Measurements from ENCODE around the gene RASA2. TPM values are rescaled to one million over a fixed set of nuclear protein-coding genes. Genes with fewer than 3 reads are reported as not detected.

Gene RASA2, protein sequence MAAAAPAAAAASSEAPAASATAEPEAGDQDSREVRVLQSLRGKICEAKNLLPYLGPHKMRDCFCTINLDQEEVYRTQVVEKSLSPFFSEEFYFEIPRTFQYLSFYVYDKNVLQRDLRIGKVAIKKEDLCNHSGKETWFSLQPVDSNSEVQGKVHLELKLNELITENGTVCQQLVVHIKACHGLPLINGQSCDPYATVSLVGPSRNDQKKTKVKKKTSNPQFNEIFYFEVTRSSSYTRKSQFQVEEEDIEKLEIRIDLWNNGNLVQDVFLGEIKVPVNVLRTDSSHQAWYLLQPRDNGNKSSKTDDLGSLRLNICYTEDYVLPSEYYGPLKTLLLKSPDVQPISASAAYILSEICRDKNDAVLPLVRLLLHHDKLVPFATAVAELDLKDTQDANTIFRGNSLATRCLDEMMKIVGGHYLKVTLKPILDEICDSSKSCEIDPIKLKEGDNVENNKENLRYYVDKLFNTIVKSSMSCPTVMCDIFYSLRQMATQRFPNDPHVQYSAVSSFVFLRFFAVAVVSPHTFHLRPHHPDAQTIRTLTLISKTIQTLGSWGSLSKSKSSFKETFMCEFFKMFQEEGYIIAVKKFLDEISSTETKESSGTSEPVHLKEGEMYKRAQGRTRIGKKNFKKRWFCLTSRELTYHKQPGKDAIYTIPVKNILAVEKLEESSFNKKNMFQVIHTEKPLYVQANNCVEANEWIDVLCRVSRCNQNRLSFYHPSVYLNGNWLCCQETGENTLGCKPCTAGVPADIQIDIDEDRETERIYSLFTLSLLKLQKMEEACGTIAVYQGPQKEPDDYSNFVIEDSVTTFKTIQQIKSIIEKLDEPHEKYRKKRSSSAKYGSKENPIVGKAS
- total RNA-seq (12.6 and 13.2 TPM in 2 replicates), polyA plus RNA-seq (6.2 TPM in 2 replicates)

DNA sequence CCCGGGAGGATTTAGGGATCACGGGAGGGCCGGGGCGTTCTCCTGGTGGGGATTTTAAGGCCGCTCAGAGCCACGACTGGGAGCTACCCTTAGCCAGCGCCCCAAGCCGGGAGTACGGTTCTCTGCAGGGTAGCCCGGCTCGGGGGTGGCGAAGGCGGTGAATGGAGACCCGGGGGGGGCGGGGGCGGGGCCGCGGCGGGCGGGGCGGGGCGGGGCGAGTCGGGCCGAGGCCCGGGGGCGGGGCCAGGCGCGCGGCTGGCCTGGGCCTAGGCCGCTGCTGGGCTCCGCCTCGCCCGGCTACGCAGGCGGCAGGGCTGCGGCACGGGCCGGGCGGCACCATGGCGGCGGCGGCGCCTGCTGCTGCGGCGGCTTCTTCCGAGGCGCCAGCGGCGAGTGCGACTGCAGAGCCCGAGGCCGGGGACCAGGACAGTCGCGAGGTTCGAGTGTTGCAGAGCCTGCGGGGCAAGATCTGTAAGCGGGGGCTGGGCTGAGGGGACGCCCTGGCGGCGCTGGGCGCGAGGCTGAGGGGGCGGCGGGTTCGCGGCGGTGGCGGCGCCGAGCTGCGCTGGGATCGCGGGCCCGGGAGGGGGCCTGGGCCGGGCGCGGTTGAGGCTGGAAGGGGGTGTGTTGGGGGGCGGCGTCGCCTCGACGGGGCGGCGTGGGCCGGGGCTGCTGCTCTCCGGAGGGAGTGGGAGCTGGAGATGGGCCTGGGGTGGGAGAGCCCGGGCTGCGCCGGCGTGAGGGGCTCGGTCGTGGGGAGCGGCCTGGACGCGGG lies at the start of gene RASA2:
Gene RASA2, plus strand, starts transcription at position 282 of the 775 bp plus-strand sequence. Its CDS starts 57 bp downstream, at position 339.
- peaks cover 11% of the 10 kb centered on the region for H3K4me1 ChIP-seq (ENCODE audit: insufficient read depth)
- peaks cover 23% of the 10 kb centered on the region for H4K20me1 ChIP-seq (ENCODE audit: insufficient read depth, poor library complexity, severe bottlenecking)
- H3K79me2 ChIP-seq, result peaks cover 42% of the 10 kb centered on the region
- peak within 1 kb of the TSS; percentile 81 for H3K4me2 ChIP-seq
- peak; percentile 92 for DNase-seq (ENCODE audit: low spot score)
- H3K4me3 ChIP-seq, result peak within 1 kb of the TSS; percentile 93
- no peaks in the 10 kb centered on the region for H3K9me2 ChIP-seq (replicated peaks; ENCODE audit: insufficient read depth)
- 2% methylated on average over 21 of the region's 96 CpGs for WGBS (ENCODE audit: low lambda C conversion rate, missing lambda C conversion rate)
- no peak for TF ChIP-seq EZH2phosphoT487 (IDR thresholded peaks at IDR 0.05; ENCODE audit: low read depth, severe bottlenecking, unreplicated experiment)
- no peak for TF ChIP-seq EZH2 (IDR thresholded peaks at IDR 0.05; ENCODE audit: borderline replicate concordance)
- TF ChIP-seq, protein P1, sequence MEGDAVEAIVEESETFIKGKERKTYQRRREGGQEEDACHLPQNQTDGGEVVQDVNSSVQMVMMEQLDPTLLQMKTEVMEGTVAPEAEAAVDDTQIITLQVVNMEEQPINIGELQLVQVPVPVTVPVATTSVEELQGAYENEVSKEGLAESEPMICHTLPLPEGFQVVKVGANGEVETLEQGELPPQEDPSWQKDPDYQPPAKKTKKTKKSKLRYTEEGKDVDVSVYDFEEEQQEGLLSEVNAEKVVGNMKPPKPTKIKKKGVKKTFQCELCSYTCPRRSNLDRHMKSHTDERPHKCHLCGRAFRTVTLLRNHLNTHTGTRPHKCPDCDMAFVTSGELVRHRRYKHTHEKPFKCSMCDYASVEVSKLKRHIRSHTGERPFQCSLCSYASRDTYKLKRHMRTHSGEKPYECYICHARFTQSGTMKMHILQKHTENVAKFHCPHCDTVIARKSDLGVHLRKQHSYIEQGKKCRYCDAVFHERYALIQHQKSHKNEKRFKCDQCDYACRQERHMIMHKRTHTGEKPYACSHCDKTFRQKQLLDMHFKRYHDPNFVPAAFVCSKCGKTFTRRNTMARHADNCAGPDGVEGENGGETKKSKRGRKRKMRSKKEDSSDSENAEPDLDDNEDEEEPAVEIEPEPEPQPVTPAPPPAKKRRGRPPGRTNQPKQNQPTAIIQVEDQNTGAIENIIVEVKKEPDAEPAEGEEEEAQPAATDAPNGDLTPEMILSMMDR (IDR thresholded peaks at IDR 0.05; ENCODE audit: poor library complexity), result no peak
- peak within 1 kb of the TSS; percentile 100 for H3K27ac ChIP-seq
- no peaks in the 10 kb centered on the region for H3K27me3 ChIP-seq
- no peaks in the 10 kb centered on the region for H3K36me3 ChIP-seq (replicated peaks; ENCODE audit: insufficient read depth, low read depth)
- H2AFZ ChIP-seq, result peak within 1 kb of the TSS; percentile 50
- no peaks in the 10 kb centered on the region for H3K9me3 ChIP-seq (ENCODE audit: low read depth)

DNA sequence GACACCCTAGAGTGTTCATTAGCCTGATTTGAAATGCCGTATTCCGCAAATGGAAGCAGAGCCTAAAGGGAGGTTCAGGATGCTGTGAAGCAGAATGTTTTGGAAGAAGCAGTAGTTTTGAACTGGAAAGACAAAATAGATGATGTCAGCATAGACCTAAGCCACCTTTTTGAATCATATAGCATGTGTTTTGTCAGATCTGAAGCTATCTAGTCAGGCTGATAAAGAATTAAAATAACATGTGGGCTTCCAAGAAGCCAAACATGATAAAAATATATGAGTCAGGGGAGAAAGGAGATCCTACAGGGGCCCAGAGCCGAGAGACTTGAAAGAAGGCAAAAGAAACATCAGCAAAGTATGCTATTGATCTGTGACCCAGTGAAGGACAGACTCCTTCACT lies 47.2 kb upstream of the RASA2 start:
- Histone ChIP-seq H3K9me2 (replicated peaks; ENCODE audit: insufficient read depth) (no peaks in the 10 kb centered on the region), H3K27me3 (no peaks in the 10 kb centered on the region), H2AFZ (no peak overlapping the region), H3K36me3 (replicated peaks; ENCODE audit: insufficient read depth, low read depth) (no peaks in the 10 kb centered on the region), H3K4me1 (ENCODE audit: insufficient read depth) (peaks cover 26% of the 10 kb centered on the region), H3K4me3 (no peak overlapping the region), H3K79me2 (peaks cover 44% of the 10 kb centered on the region), H4K20me1 (ENCODE audit: insufficient read depth, poor library complexity, severe bottlenecking) (no peaks in the 10 kb centered on the region), H3K4me2 (no peak overlapping the region), H3K9me3 (ENCODE audit: low read depth) (no peaks in the 10 kb centered on the region), H3K27ac (peak overlapping the region; percentile 44)
- TF ChIP-seq EZH2 (IDR thresholded peaks at IDR 0.05; ENCODE audit: borderline replicate concordance), result no peak
- TF ChIP-seq EZH2phosphoT487 (IDR thresholded peaks at IDR 0.05; ENCODE audit: low read depth, severe bottlenecking, unreplicated experiment), result no peak
- TF ChIP-seq, protein P1 (IDR thresholded peaks at IDR 0.05; ENCODE audit: poor library complexity), result no peak
- DNase-seq (ENCODE audit: low spot score), result no peak
- WGBS (ENCODE audit: low lambda C conversion rate, missing lambda C conversion rate), result 69% methylated on average over 3 of the region's 3 CpGs

DNA sequence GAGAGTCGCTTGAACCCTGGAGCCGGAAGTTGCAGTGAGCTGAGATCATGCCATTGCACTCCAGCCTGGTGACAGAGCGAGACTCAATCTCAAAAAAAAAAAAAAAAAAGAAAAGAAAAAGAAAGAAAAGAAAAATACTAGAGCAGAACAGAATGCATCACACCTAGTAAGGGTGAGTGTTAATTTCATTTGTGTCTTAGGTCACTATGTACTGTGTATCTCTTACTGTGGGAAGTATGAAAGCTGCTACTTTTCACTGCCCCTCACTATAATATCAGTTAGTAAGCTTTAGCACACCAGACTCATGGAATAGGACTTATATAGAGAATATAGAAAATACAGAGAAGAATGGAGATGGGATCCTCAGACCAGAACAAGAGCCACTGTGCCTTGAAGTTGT lies 45.9 kb upstream of the RASA2 start:
- peak overlapping the region; percentile 81 for H3K27ac ChIP-seq
- H3K9me2 ChIP-seq (replicated peaks; ENCODE audit: insufficient read depth), result no peaks in the 10 kb centered on the region
- no peak overlapping the region for H3K4me3 ChIP-seq
- H3K4me2 ChIP-seq, result no peak overlapping the region
- DNase-seq (ENCODE audit: low spot score), result no peak
- 79% methylated on average over 2 of the region's 3 CpGs for WGBS (ENCODE audit: low lambda C conversion rate, missing lambda C conversion rate)
- TF ChIP-seq, protein P1 (IDR thresholded peaks at IDR 0.05; ENCODE audit: poor library complexity), result no peak
- TF ChIP-seq EZH2 (IDR thresholded peaks at IDR 0.05; ENCODE audit: borderline replicate concordance), result no peak
- TF ChIP-seq EZH2phosphoT487 (IDR thresholded peaks at IDR 0.05; ENCODE audit: low read depth, severe bottlenecking, unreplicated experiment), result no peak
- no peaks in the 10 kb centered on the region for H4K20me1 ChIP-seq (ENCODE audit: insufficient read depth, poor library complexity, severe bottlenecking)
- no peaks in the 10 kb centered on the region for H3K9me3 ChIP-seq (ENCODE audit: low read depth)
- H2AFZ ChIP-seq, result no peak overlapping the region
- H3K27me3 ChIP-seq, result no peaks in the 10 kb centered on the region
- H3K36me3 ChIP-seq (replicated peaks; ENCODE audit: insufficient read depth, low read depth), result no peaks in the 10 kb centered on the region
- peaks cover 37% of the 10 kb centered on the region for H3K79me2 ChIP-seq
- H3K4me1 ChIP-seq (ENCODE audit: insufficient read depth), result peaks cover 24% of the 10 kb centered on the region

All from hepatocyte (in vitro differentiated cells).